MM.1S (cell line): ENCODE results near the gene SP3.

Source experiments
- EZH2 ChIP-seq: fragments of 300-600 bp; sonication (generic); optimal IDR thresholded peaks from 2 replicates; pipeline ENCODE3; 2017; ENCODE audit warnings: low read depth, mild to moderate bottlenecking, antibody characterized with exemption, low read length, mixed read lengths
- EZH2phosphoT487 ChIP-seq: fragments of 300-600 bp; sonication (generic); IDR thresholded peaks from 2 replicates; pipeline ENCODE4 v1.6.1; 2018; ENCODE audit warnings: antibody characterized with exemption, low read length
- TF ChIP-seq, protein P1 (sequence below): fragments of 300-600 bp; sonication (generic); IDR thresholded peaks from 2 replicates; pipeline ENCODE4 v1.5.1; 2016; ENCODE audit warnings: antibody characterized with exemption, low read length, mixed read lengths

DNA sequence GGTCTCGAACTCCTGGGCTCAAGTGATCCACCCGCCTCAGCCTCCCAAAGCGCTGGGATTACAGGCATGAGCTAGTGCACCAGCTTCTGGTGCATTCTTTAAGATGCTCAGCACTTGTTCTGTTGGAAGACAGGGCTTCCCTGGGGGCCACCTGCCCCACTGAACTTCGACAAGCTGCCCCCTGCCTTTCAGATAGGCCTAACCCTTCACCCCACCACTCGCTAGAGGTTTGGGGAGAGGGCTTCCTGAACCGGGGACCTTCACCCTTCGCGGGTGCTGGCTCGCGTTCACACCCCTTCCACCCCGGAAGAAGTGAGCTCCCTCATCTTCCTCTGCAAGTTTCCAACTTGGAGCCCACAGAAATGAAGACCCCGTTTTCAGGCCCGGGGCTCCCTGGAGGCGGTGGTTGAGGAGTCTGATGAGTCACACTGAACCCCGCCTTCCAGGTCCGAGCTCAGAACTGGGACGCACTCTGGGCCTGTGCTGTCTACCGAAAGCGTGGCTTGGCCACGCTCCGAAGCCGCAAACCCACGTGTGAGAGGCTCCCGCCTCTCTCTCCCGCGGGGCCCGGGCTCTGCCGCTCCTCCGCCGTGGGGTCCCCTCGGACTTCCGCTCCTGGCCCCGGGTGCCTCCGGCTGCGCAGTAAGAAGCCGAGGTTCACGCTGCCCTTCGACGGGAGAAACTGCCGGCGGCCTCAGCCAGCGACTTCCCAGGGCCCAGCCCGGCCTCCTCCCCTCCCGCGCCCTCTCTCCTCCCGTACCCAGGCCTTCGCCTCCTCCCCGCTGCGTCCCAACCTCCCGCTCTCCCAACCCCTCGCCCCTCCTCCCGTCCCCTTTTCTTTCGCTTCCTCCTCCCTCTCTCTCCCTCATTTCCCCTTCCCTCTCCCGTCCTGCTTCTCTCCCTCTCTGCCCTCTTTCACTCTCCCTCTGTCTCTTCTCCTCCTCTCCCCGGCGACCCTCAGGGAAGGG lies 47.5 kb upstream of the SP3 start:
- TF ChIP-seq EZH2 (no peak), EZH2phosphoT487 (no peak)
- TF ChIP-seq, protein P1, sequence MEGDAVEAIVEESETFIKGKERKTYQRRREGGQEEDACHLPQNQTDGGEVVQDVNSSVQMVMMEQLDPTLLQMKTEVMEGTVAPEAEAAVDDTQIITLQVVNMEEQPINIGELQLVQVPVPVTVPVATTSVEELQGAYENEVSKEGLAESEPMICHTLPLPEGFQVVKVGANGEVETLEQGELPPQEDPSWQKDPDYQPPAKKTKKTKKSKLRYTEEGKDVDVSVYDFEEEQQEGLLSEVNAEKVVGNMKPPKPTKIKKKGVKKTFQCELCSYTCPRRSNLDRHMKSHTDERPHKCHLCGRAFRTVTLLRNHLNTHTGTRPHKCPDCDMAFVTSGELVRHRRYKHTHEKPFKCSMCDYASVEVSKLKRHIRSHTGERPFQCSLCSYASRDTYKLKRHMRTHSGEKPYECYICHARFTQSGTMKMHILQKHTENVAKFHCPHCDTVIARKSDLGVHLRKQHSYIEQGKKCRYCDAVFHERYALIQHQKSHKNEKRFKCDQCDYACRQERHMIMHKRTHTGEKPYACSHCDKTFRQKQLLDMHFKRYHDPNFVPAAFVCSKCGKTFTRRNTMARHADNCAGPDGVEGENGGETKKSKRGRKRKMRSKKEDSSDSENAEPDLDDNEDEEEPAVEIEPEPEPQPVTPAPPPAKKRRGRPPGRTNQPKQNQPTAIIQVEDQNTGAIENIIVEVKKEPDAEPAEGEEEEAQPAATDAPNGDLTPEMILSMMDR, result no peak
